Measurements from ENCODE around the gene SDCCAG8.
A peak's percentile ranks its signal among the peaks of the same experiment; 100 is the strongest.
"Not testable (repeated sequence)": the region's sequence is repeated elsewhere in the genome, so short reads cannot be mapped to it uniquely, and the experiment has no call there.

SDCCAG8 gene

DNA sequence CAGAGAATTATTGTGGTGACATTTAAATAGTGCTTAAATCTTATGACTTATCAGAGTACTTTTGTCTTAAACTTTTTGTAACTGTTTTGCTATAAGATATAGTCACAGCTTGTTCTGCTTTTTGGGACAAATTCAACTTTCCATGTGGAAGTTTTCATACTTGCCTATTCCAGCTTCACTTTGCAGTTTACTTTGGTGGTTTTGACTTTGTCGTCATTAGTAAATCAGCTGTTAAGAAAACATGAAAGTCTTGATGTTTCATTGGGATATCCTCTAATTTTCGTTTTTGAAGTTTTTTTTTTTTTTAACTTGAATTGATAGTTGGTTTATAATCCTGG is 31.3 kb downstream of the SDCCAG8 start:
- no peak for DNase-seq

DNA sequence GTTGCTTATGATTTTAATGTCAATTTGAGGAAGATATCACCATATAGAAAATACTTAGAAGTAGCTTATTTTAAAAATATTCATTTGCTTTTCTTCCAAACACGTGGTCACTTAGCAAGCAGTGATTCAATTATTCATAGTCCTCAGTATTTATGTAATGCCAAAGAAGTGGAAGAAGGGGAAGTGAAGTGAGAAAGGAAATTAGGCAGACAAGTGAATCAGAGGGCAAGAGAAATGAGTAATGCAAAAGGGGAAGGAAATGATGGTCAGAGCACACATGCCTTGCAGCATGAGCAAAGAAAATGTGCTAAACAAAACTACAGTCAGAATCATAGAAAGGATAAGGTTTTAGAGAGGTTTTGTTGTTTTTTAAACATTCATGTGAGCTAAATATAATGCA is 31.8 kb downstream of the SDCCAG8 start:
- DNase-seq = peak; percentile 85

DNA sequence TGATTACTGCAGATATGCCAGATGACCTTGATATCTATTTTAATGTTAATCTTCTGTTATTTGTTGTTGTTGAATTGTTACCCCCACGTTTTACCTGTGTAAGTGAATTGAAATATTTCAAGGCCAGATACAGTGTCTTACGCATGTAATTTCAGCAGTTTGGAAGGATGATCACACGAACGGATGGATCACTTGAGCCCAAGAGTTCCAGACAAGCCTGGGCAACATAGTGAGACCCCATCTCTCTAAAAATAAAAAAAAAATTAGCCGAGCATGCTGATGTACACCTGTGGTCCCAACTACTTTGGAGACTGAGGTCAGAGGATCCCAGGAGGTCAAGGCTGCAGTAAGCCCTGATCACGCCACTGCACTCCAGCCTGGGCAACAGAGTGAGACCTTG is 32.2 kb downstream of the SDCCAG8 start:
- no peak for DNase-seq

DNA sequence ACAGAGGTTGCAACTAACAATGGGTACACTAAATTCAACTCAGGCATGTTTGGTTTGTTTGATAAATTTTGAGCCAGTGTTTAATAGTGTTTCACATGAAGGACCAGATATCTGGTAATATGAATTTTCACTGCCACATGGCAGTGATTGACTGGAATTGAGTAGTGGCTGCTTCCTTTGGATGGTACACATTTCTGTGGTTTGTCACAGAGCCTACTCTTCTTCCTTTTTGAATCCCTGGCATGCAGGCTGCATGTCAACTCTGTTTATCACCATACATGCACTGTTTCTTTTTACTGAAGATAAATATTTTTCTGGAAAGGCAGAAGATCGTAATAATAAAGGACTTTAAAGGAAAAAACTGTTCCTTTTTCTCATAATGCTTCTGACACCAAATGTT is 35.5 kb downstream of the SDCCAG8 start:
- no peak for DNase-seq

DNA sequence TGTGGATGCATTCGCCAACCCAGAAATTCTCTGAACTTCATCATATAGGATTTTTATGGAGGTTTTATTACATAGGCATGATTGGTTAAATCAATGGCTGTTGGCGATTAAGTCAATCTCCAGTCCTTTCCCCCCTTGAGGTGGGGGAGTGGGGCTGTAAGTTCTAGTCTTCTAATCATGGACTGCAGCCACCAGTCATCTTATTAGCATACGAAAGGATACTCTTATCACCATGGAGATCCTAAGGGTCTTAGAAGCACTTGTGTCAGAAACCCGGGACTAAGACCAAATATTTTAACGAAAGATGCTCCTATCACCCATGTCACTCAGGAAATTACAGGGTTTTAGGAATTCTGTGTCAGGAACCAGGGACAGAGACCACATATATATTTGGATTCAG is 36.3 kb downstream of the SDCCAG8 start:
- no peak for DNase-seq

DNA sequence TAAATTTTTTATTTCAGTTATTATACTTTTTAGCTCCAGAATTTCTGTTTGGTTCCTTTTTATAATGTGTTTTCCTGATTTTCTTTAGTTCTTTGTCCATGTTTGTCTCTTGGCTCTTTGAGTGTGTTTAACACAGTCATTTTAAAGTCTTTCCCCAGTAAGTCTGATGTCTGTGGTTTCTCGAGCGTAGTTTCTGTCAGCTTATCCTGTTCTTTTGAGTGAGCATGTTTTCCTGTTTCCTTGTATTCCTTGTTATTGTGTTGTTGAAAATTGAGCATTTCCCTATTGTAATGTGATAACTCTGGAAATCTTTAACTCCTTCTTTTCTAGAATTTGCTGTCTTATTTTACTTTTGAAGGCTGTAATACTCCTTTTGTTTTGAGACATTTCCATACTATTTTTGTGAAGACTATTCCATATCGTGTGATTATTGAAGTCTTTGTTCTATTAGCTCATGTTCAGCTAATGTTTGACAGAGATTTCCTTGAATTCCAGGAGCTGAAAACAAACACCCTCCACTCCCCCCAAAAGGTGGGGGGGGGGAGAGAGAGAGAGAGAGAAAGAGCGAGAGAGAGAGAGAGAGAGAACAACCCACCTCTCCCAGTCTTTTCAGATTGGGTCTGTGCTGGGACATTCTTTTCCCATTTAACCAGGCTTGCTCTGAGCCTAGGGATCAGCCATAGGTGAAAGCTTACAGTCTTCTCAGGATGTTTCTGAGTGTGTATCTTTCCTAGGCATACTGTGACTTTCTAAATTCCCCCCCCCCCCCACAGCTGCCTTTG is 38.3 kb downstream of the SDCCAG8 start:
- DNase-seq = no peak

DNA sequence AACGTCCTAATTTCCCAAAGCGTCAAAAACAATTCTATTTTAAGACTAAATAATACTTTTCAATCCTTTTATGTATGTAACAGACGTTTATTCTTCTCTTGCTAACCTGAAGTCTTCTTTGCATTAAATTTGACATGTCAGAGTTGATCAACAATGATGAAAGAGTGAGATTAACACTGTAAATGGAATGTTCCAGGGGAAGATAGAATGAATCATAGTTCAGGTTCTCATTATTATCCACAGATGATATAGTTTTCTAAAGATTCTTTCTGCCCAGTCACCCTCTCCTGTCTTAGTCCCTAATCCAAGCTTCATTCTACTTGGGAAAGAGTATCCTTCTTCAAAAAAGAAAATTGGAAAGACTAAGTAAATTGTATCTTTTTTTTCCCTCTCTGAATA is 38.9 kb downstream of the SDCCAG8 start:
- no peak for DNase-seq

DNA sequence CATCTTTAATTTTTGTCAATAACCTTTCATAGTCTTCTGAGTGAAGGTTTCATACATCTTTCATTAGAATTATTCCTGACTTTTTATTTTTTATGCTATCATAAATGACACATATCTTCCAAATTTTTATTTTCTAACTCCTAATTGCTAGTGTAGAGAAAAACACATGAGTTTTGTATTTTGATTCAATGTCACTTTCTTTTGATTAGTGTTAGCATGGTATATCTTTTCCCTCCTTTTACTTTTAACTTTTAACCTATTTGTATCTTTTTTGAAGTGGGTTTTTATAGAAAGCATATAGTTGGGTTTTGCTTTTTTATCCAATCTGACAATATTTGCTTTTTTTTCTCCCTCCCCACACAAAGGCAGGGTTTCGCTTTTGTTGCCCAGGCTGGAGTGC is 43.2 kb downstream of the SDCCAG8 start:
- no peak for DNase-seq

DNA sequence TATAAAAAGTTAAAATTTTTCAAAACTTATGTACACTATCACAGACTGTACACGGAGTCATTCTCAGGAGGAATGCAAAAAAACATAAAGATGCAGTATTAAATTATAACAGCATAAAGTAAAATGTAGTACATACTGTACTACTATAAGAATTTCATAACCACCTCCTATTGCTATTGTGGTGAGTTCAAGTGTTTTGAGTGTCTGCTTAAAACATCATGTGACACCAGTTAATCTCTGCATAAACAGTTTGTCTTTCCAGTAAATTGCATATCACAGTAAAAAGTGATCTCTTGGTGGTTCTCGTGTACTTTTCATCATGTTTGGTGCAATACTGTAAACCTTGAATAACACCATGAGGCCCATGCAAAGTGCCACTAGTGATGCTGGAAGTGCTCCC is 45.2 kb downstream of the SDCCAG8 start:
- DNase-seq = no peak

DNA sequence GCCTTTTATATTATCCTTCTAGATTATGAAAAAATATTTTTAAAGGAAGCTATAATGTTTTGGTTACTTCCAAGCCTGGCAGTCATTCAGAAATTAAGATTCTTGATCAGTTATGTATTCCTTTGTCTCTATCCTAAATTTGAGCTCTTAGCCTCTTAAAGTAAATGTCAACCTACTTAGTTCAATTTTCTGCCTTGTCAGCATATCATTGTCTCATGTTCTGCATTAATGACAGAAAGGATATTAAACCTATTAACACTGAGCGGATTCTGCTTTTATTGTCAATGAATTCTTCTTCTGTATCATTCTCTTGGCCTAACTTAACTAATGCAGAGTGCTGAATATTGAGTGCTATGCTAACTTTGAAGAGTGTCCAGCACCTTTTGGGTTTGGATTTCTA is 56.0 kb downstream of the SDCCAG8 start:
- DNase-seq = no peak

DNA sequence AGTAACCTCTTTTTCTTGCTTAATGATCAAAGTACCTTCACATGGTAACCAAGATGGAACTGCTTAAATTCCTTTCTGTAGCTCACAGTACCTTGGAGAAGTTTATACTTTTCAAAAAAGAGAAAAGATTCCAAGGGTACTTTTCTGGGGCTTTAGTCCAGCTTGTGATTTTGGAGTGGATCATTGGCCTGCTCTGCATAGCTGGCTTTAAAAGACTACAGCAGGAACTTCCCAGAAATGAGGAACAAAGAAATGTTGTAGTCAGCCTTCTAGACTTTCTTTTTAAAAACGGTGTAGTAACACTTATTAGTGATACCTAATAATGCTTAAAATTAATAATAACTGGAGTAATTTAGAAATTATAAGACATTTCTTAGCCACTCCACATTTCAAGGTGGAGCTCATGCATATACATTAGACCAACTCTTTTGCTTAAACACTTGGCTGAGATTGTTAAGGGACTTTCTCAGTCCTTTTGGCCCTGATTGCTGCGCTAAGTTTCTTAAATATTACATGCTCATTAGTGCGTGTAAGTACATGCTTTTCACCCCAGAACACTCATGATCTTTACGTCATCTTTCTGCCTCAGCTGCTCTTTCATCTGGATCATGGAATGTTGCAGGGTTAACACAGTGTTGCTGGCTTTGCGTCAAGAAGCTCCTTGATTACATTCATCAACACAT is 57.3 kb downstream of the SDCCAG8 start:
- no peak for DNase-seq

DNA sequence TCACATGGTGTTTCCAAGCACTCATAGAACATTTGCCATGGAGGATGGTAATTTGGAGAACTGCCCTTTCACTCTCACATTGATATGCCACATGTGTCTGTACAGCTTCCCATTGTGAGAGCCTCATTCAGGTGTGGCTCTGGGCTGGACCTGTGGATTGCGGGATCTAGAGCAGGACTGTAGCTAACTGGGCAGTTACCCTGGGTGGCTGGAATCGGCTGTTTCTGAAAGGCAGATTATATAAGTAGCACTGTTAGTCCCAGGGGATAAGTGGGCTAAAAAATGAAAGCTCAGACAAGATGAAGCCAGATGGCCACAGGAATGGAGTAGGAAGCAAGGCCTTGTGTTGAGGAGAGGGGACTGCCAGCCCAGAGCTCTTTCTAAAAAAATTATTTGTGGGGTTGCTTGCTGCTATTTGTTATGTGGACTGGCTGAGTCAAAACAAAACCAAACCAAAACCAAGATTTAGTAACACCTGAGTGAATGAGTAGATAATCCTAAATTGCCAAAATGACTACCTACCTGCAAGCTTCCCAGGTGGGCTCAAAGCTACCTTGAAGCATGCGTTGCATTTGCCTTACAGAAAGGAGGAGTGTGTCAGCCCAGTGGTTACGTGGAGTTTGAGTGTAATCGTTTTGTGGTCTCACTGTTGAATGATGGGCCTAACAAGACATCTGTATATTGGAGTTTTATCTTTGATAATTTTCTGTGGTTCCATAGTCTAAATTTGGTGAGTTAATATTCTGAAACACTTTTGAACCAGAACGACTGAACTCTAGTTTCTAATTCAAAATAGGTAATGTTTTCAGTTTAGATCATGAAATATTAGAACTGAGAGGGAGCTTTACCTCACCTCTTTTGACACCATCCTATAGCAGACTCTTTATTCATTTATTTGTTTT is 58.0 kb downstream of the SDCCAG8 start:
- DNase-seq = no peak

DNA sequence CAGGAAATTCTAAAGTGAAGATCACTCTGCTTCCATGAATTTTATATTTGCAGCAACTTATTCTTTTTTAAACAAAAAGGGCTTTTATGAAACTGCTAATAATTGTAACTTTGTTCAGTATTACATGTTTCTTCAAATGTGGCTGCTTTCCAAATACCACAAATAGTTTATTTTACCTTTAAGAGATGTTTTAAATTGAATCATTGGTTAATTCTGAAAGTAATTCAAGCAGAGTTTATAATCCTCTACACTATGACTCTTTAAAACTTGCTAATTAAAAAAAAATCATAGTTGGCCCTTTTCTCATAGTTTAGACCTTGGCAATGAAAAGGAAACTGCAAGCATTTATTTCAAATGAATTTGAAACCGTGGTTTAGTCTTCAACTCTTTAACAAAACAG is 59.6 kb downstream of the SDCCAG8 start:
- no peak for DNase-seq

DNA sequence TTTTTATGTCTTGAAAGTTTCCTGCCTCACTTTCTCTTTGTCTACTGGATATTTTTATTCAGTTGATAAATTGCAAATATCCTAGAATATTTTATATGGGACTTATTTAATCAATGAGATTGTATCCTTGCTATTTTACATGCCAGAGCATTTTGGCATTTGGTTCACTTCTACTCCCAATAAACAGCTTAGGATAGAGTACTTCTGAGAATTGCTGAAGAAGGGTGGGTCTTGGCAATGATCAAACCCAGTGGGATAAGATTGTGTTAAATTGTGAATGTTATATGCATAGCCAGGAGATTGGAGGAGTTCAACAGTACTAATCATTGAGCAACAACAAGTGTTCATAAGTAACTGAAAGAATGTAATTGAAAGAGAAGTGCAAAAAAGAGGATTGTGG is 60.1 kb downstream of the SDCCAG8 start:
- DNase-seq = no peak

DNA sequence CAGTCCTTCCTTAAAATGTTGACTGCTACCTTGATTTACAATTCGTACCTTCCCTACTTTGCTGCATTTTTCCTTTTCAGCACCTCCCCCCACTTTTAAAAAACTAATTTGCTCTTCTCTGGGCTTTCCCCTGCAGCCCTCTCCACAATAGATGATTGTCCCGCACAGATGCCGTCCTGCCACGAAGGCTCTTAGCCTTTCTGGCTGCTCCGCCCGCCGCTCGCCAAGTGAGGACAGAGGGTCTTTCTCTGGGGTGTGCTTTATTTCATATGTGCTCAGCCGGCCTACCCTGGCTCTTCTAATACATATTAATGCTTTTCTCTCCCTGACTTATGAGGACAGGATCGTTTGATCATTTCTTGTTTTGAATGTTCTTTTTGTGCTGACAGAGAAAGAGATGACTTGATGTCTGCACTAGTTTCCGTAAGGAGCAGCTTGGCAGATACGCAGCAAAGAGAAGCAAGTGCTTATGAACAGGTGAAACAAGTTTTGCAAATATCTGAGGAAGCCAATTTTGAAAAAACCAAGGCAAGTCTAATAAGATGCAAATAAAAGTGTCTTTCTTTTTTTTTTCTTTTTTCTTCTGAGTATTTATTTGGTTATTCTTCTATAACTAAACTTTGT is 60.6 kb downstream of the SDCCAG8 start:
- no peak for DNase-seq

DNA sequence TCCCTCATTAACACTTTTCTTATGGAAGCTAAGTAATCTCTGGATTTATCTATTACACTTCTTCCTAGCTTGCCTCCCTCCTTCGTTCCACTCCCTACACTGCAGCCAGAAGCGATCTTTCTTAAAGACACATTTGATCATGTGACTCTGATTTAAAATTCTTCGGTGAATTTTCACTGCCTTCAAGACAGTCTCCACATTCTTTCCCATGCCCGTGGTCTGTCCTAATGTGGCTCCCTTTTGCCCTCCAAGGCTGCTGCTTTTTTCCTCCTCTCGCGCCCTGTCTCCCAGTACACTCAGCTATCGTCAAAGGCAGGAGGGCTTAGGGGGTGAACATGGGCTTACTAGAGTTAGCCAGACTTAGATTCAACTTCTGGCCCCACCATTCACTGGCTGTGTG is 64.4 kb downstream of the SDCCAG8 start:
- DNase-seq = no peak

DNA sequence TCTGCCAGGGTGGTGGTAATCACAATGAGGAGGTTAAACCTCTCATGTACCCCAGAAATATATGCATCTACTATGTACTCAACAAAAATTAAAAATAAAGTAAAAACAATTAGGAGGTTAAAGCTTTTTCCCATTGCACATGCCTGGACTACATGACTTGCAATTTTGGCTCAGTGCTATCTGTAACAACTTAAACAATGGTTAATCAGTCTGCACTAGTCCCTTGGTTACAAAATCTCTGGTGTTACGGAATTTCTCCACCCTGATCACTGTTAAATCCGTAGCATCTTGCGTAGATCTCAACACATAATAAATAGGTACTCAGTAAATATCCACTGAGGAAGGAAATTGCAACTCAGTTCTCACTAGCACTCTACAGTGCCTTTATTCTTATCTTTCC is 66.5 kb downstream of the SDCCAG8 start:
- no peak for DNase-seq

DNA sequence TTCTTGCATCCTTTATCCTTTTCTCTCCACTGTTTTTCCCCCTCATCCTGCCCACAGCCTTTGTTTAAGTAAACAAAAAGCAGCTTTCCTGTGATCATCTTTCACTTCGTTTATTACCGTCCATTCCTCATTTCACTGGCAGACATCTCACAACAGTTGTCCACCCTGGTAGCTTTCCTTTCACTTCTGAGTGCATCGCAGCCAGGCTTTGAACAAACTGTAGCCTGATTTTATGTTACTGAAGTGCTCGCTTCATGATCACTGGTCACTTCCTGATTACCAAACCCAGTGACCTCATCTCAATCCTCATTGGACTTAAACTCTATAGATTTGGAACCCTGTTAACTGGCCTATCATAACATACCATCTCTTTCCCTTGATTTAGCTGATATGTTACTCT is 67.7 kb downstream of the SDCCAG8 start:
- DNase-seq = no peak

DNA sequence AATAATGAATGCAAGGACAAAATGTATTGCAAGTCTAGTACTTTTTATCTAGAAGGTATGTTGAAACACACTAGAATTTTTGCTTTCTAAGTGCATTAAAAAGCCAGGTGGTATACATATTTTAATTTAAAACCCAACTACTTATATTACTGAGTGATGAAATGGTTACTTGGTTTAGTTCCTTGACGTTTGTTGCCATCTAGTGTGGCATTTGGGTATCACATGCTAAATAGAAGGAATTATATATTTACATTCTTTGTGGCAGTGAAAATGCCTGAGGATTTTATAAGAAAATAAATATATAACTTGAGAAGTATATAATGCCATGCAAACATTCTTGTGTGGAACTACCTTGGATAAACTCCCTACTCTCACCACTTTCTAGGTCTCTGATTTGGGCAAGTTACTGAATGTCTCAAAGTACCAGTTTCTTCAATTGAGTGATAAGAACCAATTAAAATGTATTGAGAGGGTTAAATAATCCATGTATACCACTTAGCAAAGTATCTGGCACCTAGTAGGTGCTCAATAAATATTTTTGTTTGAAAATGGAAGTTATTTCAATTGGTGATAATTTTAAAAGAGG is 69.6 kb downstream of the SDCCAG8 start:
- peak; percentile 80 for DNase-seq

DNA sequence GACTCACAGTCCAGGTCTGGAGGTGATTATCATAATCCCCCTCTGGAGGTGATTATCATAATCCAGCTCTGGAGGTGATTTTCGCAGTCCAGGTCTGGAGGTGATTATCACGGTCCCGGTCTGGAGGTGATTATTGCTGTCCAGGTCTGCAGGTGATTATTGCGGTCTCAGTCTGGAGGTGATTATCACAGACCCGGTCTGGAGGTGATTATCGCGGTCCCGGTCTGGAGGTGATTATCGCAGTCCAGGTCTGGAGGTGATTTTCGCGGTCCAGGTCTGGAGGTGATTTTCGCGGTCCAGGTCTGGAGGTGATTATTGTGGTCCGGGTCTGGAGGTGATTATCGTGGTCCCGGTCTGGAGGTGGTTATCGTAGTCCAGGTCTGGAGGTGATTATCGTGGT is 76.6 kb downstream of the SDCCAG8 start:
- no peak for DNase-seq

DNA sequence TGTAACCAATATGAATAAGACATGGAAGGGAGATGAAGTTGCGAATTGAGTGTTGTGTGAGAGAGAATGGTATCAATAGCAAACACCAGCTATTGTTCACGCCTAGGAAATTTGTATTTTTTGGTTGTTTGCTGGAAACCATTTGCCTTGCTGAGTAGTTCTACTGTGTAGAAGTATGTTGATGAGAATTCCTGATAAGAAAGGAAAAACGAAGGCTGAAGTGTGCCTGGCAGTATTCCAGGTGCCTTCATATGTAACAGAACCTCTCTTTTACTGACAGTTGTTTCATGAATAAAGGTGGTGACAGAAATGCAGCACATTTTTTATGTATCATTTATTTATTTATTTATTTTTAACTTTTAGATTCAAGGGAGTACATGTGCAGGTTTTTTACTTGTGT is 79.5 kb downstream of the SDCCAG8 start:
- no peak for DNase-seq

DNA sequence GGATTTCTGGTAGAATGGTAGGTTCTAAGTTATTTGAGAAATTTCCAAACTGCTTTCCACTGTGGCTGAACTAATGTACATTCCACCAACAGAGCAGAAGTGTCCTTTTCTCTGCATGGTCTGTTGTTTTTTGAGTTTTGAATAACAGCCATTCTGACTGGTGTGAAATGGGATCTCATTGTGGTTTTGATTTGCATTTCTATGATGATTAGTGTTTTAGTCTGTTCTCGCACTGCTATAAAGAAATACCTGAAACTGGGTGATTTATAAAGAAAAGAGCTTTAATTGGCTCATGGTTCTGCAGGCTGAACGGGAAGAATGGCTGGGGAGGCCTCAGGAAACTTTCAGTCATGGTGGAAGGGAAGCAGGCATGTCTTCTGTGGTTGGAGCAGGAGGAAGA is 80.3 kb downstream of the SDCCAG8 start:
- no peak for DNase-seq

DNA sequence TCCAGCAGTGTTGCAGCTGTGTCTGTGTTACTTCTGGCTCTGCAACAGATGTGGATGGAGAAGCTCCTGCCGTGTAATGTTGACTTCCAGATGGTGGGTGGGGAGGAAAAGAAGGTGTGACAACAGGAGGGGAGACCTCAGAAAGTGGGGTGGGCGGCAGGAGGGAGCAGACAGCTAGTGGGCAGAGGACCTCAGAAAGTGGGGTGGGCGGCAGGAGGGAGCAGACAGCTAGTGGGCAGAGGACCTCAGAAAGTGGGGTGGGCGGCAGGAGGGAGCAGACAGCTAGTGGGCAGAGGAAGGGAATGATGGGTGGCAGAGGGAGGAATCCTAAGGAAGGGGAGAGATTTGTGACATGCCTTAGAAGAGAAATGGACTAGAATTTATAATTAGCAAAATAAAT is 83.0 kb downstream of the SDCCAG8 start:
- not testable (repeated sequence) for DNase-seq

Data from OCI-M1 (cell line).